GM18951 (cell line): ENCODE measurements around the gene PNRC2.
"Not testable (repeated sequence)": the region's sequence is repeated elsewhere in the genome, so short reads cannot be mapped to it uniquely, and the experiment has no call there.

Source experiments
- POLR2A ChIP-seq: IDR thresholded peaks from 4 replicates; pipeline ENCODE4 v1.6.1; 2011; ENCODE audit warnings: mild to moderate bottlenecking; ENCODE audit not compliant: insufficient read length, insufficient read depth; ENCODE audit errors: extremely low read depth
- in situ Hi-C: fragments of 300-500 bp; cut with MboI; formaldehyde crosslinking; loops from one replicate; pipeline ENCODE4 v1.12.0; 2022; ENCODE audit warnings: low sequenced_read_pairs, mixed read lengths, inconsistent platforms; ENCODE audit not compliant: unreplicated experiment

The PNRC2 gene

DNA sequence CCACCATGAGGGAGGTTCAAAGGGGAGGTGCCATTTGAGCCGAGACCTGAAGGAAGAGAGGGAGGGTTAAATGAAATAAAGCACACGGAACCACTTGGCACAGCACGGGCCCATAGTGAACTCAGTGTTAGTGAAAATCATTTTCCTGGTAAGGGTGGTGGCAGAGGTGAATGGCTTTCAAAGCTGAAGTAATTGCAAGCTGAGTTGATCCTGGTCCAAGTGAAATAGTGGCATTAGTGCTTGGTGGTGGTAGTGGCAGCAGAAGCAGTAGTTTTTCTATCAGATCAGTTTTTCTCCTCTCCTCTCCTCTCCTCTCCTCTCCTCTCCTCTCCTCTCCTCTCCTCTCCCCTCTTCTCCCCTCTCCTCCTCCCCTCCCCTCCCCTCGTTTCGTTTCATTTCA lies 51.0 kb downstream of the PNRC2 start:
- in situ Hi-C loops = no loop called here
- no peak for TF ChIP-seq POLR2A

DNA sequence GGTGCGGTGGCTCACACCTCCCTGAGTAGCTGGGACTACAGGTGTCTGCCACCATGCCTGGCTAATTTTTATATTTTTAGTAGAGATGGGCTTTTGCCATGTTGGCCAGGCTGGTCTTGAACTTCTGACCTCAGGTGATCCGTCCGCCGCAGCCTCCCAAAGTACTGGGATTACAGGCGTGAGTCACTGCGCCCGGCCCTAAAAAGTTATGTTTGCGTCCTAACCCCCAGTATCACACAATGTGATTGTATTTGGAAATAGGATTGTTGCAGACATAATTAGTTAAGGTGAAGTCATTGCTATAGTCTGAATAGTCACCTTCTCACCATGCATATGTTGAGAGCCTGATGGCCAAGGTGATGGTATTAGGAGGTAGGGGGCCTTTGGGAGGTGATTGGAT lies 53.2 kb downstream of the PNRC2 start:
- in situ Hi-C loops = not testable (repeated sequence)
